ENCODE results near the gene RDH13. TPM values are rescaled to one million over a fixed set of nuclear protein-coding genes. Genes with fewer than 3 reads are reported as not detected.
"Not testable (repeated sequence)": the region's sequence is repeated elsewhere in the genome, so short reads cannot be mapped to it uniquely, and the experiment has no call there.

RDH13 gene
- total RNA-seq, 4 donors from 2014 or later = 93.2 to 146 (median 134) TPM

DNA sequence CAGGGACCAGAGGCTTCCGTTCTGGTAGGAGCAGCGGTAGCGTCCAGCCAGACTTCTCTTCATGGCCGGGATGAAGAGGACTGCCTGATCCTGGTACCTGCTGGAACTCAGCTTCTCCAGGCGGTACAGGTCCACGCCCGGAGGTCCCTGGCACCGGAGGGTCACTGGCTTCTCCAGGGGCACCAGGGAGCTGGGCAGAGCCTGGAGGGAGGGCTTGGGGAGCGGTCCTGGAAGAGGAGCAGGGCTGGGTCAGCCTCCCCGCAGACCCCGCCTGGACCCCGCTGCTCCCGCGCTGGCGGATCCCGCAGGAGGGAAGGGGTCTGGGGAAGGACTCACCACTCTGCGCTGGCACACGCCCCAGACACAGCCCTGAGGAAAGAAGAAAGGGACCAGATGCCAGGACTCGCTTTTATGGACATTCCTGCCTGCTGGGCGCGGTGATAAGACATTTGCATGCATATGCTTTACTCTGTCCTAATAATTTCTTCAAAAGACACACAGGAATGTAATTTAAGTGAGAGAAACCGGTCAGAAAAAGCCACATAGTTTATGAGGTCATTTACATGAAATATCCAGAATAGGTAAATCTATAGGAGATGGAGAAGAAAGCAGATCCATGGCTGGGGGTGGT is 30.7 kb downstream of the RDH13 start:
- intact Hi-C loops (cut with DNase I; ENCODE audit: low total_unique reads) = no loop called here
- no peak overlapping the region for H3K4me3 ChIP-seq (ENCODE audit: low read depth, poor library complexity, severe bottlenecking)
- no peak for DNase-seq (ENCODE audit: low spot score in 2 of 2)
- no peak for TF ChIP-seq POLR2A (IDR thresholded peaks at IDR 0.05)
- TF ChIP-seq, protein P1, sequence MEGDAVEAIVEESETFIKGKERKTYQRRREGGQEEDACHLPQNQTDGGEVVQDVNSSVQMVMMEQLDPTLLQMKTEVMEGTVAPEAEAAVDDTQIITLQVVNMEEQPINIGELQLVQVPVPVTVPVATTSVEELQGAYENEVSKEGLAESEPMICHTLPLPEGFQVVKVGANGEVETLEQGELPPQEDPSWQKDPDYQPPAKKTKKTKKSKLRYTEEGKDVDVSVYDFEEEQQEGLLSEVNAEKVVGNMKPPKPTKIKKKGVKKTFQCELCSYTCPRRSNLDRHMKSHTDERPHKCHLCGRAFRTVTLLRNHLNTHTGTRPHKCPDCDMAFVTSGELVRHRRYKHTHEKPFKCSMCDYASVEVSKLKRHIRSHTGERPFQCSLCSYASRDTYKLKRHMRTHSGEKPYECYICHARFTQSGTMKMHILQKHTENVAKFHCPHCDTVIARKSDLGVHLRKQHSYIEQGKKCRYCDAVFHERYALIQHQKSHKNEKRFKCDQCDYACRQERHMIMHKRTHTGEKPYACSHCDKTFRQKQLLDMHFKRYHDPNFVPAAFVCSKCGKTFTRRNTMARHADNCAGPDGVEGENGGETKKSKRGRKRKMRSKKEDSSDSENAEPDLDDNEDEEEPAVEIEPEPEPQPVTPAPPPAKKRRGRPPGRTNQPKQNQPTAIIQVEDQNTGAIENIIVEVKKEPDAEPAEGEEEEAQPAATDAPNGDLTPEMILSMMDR (IDR thresholded peaks at IDR 0.05) = no peak
- whole genome bisulfite sequencing, 2 donors = 62 to 65% methylated on average over 22 of the region's 22 CpGs

DNA sequence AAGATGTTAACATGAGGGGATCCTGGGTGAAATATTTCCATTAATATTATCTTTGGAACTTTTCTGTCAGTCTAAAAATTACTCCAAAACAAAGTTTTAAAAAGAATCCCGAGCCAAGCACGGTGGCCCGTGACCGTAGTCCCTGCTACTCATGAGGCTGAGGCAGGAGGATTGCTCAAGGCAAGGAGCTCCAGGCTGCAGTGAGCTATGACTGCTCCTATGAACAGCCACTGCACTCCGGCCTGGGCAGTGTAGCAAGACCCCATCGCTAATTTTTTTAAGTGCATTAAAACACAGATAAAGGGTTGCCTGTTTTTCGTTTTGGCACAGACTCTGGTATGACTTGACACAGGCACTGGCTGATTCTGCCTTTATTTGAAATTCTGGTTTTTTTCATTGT is 31.8 kb downstream of the RDH13 start:
- 92 to 93% methylated on average over 7 of the region's 7 CpGs for WGBS, 2 donors
- intact Hi-C loops (cut with DNase I; ENCODE audit: low total_unique reads) = no loop called here

DNA sequence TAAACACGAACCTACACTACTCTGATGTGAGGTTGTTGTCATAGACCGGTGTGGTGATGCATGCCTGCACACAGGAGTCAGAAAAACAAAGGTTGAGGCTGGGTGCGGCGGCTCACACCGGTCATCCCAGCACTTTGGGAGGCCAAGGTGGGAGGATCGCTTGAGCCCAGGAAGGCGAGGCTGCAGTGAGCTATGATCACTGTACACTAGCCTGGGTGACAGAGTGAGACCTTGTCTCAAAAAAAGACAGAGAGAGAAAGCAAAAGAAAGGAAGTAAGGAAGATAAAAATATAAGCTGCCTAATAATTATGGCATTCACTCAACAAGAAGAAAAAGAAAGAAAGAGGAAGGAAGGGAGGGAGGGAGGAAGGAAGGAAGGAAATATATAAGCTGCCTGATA is 34.2 kb downstream of the RDH13 start:
- no peak for DNase-seq (ENCODE audit: low spot score in 2 of 2)
- no peak overlapping the region for H3K4me3 ChIP-seq (ENCODE audit: low read depth, poor library complexity, severe bottlenecking)
- TF ChIP-seq POLR2A (IDR thresholded peaks at IDR 0.05) = no peak
- TF ChIP-seq, protein P1 (IDR thresholded peaks at IDR 0.05) = no peak
- WGBS, 2 donors = 73 to 91% methylated on average over 7 of the region's 7 CpGs
- intact Hi-C loops (cut with DNase I; ENCODE audit: low total_unique reads) = loop anchor here (5.0 kb wide), 1 partner anchor 689 kb away; no protein-coding TSS in a partner anchor

More for the DNA sequence above, 31.8 kb downstream of the RDH13 start:
- H3K4me3 ChIP-seq (ENCODE audit: low read depth, poor library complexity, severe bottlenecking) = no peak overlapping the region
- TF ChIP-seq POLR2A (IDR thresholded peaks at IDR 0.05) = no peak
- TF ChIP-seq, protein P1 (IDR thresholded peaks at IDR 0.05) = no peak
- DNase-seq (ENCODE audit: low spot score in 2 of 2) = no peak

DNA sequence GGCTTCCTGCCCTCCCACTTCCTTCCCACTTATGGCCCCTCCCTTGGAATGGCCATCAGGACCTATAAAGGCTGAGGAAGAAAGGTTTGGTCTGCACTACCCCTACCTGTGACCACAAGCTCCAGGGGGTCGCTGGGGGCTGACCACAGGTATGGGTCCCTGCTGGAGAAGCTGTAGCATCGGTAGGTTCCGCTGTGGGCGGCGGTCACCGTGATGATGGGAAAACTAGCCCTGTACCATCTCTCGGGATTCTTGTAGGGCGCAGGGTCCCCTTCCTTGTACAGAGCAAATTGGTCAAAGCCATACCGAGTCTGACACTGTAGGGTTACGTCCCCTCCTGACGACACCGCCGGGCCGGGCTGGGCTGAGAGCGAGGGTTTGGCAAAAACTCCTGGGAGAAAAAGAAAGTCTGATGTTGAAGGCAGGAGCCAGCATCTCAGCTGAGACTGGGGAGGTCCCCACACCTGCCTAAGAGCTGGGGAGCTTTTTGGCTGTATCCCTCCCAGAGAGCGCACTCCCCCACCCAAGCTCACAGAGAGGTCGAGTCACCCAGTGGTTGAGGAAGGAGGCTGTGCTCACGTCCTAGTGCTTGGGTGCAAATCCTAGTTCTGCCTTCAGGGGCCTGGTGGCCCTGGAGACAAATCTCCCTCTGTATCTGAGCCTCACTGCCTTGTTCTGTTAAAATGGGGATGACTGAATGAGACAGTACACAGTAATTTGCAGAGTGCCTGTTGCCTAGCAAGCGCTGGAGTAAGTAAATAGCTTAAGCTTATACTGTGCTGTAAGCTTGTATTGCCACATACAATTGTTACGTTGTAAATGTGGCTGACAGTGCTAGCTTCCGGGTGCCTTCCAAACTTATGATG is 35.2 kb downstream of the RDH13 start:
- TF ChIP-seq, protein P1 (IDR thresholded peaks at IDR 0.05) = no peak
- TF ChIP-seq POLR2A (IDR thresholded peaks at IDR 0.05) = no peak
- DNase-seq (ENCODE audit: low spot score in 2 of 2) = no peak
- WGBS, 2 donors = 76 to 83% methylated on average over 21 of the region's 21 CpGs
- H3K4me3 ChIP-seq (ENCODE audit: low read depth, poor library complexity, severe bottlenecking) = no peak overlapping the region
- intact Hi-C loops (cut with DNase I; ENCODE audit: low total_unique reads) = loop anchor here (5.0 kb wide), 1 partner anchor 690 kb away; no protein-coding TSS in a partner anchor

DNA sequence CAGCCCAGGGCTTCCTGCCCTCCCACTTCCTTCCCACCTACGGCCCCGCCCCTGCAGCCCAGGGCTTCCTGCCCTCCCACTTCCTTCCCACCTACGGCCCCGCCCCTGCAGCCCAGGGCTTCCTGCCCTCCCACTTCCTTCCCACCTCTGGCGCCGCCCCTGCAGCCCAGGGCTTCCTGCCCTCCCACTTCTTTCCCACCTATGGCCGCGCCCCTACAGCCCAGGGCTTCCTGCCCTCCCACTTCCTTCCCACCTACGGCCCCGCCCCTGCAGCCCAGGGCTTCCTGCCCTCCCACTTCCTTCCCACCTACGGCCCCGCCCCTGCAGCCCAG is 35.8 kb downstream of the RDH13 start:
- intact Hi-C loops (cut with DNase I; ENCODE audit: low total_unique reads) = loop anchor here (5.0 kb wide), 1 partner anchor 690 kb away; no protein-coding TSS in a partner anchor
- DNase-seq (ENCODE audit: low spot score in 2 of 2); H3K4me3 ChIP-seq (ENCODE audit: low read depth, poor library complexity, severe bottlenecking): not testable (repeated sequence)
- whole genome bisulfite sequencing, 2 donors = 100% methylated on average over 2 of the region's 12 CpGs; no CpG with 5 or more reads in 1 of the 2 donors

DNA sequence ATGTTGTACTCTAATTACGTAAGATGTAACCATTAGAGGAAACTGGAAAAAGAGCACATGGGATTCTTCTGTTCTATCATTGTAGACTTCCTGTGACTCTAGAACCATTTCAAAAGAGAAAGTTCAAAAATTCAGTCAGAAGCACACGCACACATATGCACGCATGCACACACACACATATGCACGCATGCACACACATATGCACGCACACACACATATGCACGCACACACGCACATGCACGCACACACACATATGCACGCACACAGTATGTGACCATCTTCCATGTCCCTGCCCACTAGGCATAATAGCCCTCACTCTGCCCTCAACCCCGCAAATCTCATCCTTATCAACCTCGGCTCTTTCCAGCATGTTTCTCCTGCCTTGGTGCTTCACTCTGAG is 38.8 kb downstream of the RDH13 start:
- no peak overlapping the region for H3K4me3 ChIP-seq (ENCODE audit: low read depth, poor library complexity, severe bottlenecking)
- intact Hi-C loops (cut with DNase I; ENCODE audit: low total_unique reads) = no loop called here
- no peak for DNase-seq (ENCODE audit: low spot score in 2 of 2)
- TF ChIP-seq, protein P1 (IDR thresholded peaks at IDR 0.05) = no peak
- TF ChIP-seq POLR2A (IDR thresholded peaks at IDR 0.05) = no peak
- 69 to 70% methylated on average over 11 of the region's 11 CpGs for WGBS, 2 donors

DNA sequence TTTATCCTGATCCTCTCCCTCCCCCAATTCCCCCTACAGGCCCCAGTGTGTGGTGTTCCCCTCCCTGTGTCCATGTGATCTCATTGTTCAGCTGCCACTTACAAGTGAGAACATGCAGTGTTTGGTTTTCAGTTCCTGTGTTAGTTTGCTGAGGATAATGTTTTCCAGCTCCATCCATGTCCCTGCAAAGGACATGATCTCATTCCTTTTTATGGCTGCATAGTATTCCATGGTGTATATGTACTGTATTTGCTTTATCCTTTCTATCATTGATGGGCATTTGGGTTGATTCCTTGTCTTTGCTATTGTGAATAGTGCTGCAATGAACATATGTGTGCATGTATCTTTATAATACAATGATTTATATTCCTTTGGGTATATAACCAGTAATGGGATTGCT is 42.6 kb downstream of the RDH13 start:
- intact Hi-C loops (cut with DNase I; ENCODE audit: low total_unique reads); H3K4me3 ChIP-seq (ENCODE audit: low read depth, poor library complexity, severe bottlenecking); DNase-seq (ENCODE audit: low spot score in 2 of 2): not testable (repeated sequence)

All from lower leg skin (tissue), 4 donors.